HG03342 (cell line): Measurements from ENCODE around the gene RBM17.
"Not testable (repeated sequence)": the region's sequence is repeated elsewhere in the genome, so short reads cannot be mapped to it uniquely, and the experiment has no call there.

Source experiments
- ATAC-seq: cut with Tn5 transposase; IDR thresholded peaks from one replicate; pipeline ENCODE4 v1.9.1; 2021; ENCODE audit warnings: mild to moderate bottlenecking, moderate library complexity; ENCODE audit not compliant: unreplicated experiment

The RBM17 gene

GRCh38 chr10:6077071-6077675 lies 11.7 kb upstream of the RBM17 start:
- ATAC-seq: no peak

GRCh38 chr10:6079044-6079443 lies 9.8 kb upstream of the RBM17 start:
- no peak for ATAC-seq

- ATAC-seq: no peak
Measured at GRCh38 chr10:6080417-6080973, 8.3 kb upstream of the RBM17 start.

- ATAC-seq: no peak
Measured at GRCh38 chr10:6082496-6083395, 6.1 kb upstream of the RBM17 start.

- no peak for ATAC-seq
Measured at GRCh38 chr10:6083523-6084475, 5.0 kb upstream of the RBM17 start.

GRCh38 chr10:6086375-6087233 lies 2.2 kb upstream of the RBM17 start:
- ATAC-seq: peak; percentile 54

GRCh38 chr10:6089334-6090219 lies 743 bp downstream of the RBM17 start:
- peak; percentile 19 for ATAC-seq

- no peak for ATAC-seq
Measured at GRCh38 chr10:6091630-6092029, 2.8 kb downstream of the RBM17 start.

- ATAC-seq: no peak
Measured at GRCh38 chr10:6092731-6093130, 3.9 kb downstream of the RBM17 start.

GRCh38 chr10:6095810-6096570 lies 7.2 kb downstream of the RBM17 start:
- no peak for ATAC-seq

- ATAC-seq: no peak
Measured at GRCh38 chr10:6097063-6097462, 8.2 kb downstream of the RBM17 start.

- ATAC-seq: no peak
Measured at GRCh38 chr10:6098156-6098555, 9.3 kb downstream of the RBM17 start.

- ATAC-seq: no peak
Measured at GRCh38 chr10:6100370-6100769, 11.5 kb downstream of the RBM17 start.

GRCh38 chr10:6101181-6101580 lies 12.3 kb downstream of the RBM17 start:
- ATAC-seq: peak; percentile 82

- ATAC-seq: no peak
Measured at GRCh38 chr10:6102128-6102527, 13.3 kb downstream of the RBM17 start.

GRCh38 chr10:6103591-6103990 lies 14.8 kb downstream of the RBM17 start:
- ATAC-seq: no peak

- not testable (repeated sequence) for ATAC-seq
Measured at GRCh38 chr10:6107616-6108015, 18.8 kb downstream of the RBM17 start.

- no peak for ATAC-seq
Measured at GRCh38 chr10:6108072-6108471, 19.2 kb downstream of the RBM17 start.
